Activated T-cell treated with anti-CD3 and anti-CD28 coated beads, Interleukin-2, amount 50 U/mL, for 72 hours (primary cell): ENCODE results near the gene TRIO. TPM values are rescaled to one million over a fixed set of nuclear protein-coding genes. Genes with fewer than 3 reads are reported as not detected.
A peak's percentile ranks its signal among the peaks of the same experiment; 100 is the strongest.

Source experiments
- ATAC-seq, 2 donors: fragments of 150-1000 bp; cut with Tn5 transposase; replicated peaks in 1 of 2; 2 replicates each; pipeline ENCODE4 v1.10.0; 2021; ENCODE audit warnings: moderate library complexity in 2 of 2, mild to moderate bottlenecking in 1 of 2
- DNase-seq, 2 donors: peaks; one replicate each; pipeline ENCODE4 v3.0.0; 2021 to 2022; ENCODE audit warnings: mixed read lengths in 1 of 2
- H3K27ac Mint-ChIP-seq: one replicate; pipeline ENCODE4 v1.8.0; 2022; ENCODE audit warnings: mild to moderate bottlenecking, moderate library complexity, mixed read lengths
- H3K27me3 Mint-ChIP-seq: one replicate; pipeline ENCODE4 v1.8.0; 2022; ENCODE audit warnings: low read depth, mixed read lengths
- H3K36me3 Mint-ChIP-seq, 2 donors: one replicate each; pipeline ENCODE4 v1.8.0; 2022; ENCODE audit warnings: mixed read lengths in 2 of 2, mild to moderate bottlenecking in 1 of 2; ENCODE audit not compliant: insufficient read depth in 2 of 2
- H3K4me1 Mint-ChIP-seq: one replicate; pipeline ENCODE4 v1.8.0; 2022; ENCODE audit warnings: low read depth, mixed read lengths
- H3K4me3 Mint-ChIP-seq, 2 donors: one replicate each; pipeline ENCODE4 v1.8.0; 2022; ENCODE audit warnings: mild to moderate bottlenecking in 2 of 2, mixed read lengths in 2 of 2, moderate library complexity in 2 of 2
- H3K9me3 Mint-ChIP-seq, 2 donors: one replicate each; pipeline ENCODE4 v1.8.0; 2022; ENCODE audit warnings: mixed read lengths in 2 of 2
- total RNA-seq, 2 donors: library from RNA; stranded (reverse); gene quantifications; one replicate each; pipeline ENCODE4 v1.2.3, GENCODE V29; 2022

Gene TRIO
- total RNA-seq, 2 donors from 2014 or later: 13.2 to 14.0 TPM

DNA sequence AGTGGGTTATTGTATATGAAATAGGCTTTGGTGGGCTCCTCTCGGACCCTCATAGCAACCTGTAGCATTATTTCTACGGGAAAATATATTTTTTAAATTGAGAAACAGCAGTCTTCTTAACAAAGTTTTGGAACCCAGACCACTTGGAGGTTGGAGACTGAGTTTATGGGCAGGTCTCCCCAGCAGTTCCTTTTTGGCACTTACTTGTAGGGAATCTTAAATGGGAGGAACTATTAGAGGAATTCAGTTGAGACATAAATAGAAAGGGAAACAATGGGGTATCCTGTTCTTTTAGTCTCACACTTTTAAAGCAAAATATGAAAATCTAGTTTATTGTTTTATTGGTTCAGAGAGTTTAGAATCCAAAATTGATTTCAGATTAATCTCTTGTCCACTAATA is 111.5 kb downstream of the TRIO start:
- Mint-ChIP-seq H3K9me3 (peaks cover 2 to 4% of the 10 kb centered on the region in 2 donors), H3K4me3 (no peak overlapping the region), H3K36me3 (peaks cover 0 to 2% of the 10 kb centered on the region in 2 donors), H3K27me3 (no peaks in the 10 kb centered on the region), H3K27ac (no peak overlapping the region), H3K4me1 (peaks cover 15% of the 10 kb centered on the region)
- no peak for ATAC-seq
- DNase-seq: no peak

DNA sequence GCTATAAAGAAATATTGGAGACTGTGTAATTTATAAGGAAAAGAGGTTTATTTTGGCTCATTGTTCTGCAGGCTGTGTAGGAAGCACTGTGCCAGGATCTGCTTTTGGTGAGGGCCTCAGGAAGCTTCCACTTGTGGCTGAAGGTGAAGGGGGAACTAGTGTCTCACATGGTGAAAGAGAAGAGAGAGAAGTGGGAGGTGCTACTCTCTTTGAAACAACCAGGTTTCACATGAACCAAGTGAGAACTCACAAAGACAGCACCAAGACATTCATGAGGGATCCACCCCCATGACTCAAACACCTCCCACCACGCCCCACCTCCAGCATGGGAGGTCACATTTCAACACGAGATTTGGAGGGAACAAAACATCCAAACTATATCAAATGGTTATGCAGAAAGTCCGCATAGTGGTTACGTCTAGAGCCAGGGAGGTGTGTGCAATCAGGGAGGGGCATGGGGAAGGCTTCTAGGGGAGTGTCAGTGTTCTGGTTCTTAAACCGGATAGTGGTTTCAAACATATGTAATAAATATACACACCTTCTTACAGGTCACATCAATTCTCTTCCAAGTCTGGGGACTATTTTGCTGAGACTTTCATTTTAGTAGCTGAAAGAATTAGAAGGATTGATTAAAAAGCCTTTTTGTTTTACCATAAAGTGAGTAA is 113.0 kb downstream of the TRIO start:
- no peaks in the 10 kb centered on the region for H3K27me3 Mint-ChIP-seq
- H3K36me3 Mint-ChIP-seq: peaks cover 0 to 2% of the 10 kb centered on the region in 2 donors
- ATAC-seq: no peak
- peaks cover 15% of the 10 kb centered on the region for H3K4me1 Mint-ChIP-seq
- peaks cover 2 to 4% of the 10 kb centered on the region in 2 donors for H3K9me3 Mint-ChIP-seq
- H3K4me3 Mint-ChIP-seq: no peak overlapping the region
- H3K27ac Mint-ChIP-seq: no peak overlapping the region
- DNase-seq: no peak

DNA sequence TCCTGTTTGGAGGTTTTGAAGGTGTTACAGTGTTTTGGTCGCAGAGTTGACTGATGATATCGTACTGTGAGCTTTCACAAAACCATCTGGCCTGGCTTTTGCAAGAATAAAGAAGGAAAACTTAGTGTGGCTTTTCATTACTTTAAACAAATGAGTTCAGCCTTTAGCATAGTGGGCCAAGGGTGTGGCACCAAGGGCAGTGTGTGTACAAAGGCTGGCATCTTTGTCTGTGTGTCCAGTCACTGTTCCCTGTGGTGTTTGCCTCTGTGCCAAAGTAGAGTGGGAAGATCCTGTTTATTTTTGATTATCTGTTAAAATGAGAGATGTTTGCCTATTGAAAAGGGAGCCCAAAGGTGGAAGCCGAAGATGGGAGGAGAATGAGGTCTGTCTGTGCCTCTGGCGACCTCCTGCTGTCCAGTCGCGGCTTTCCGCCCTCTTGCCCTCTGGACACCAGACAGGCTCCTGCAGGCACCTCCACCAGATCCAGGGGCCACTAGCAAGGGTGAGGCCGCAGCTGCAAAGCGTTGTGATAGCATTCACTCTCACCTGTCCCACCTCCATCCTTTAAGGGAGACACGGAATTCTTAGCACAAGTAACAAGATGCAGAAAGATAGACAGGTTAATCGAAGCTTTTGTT is 113.7 kb downstream of the TRIO start:
- no peak for DNase-seq
- H3K4me3 Mint-ChIP-seq: no peak overlapping the region
- peaks cover 2% of the 10 kb centered on the region for H3K27me3 Mint-ChIP-seq
- peaks cover 0 to 2% of the 10 kb centered on the region in 2 donors for H3K36me3 Mint-ChIP-seq
- peaks cover 10% of the 10 kb centered on the region for H3K4me1 Mint-ChIP-seq
- no peak overlapping the region for H3K27ac Mint-ChIP-seq
- H3K9me3 Mint-ChIP-seq: peaks cover 2 to 4% of the 10 kb centered on the region in 2 donors
- ATAC-seq: no peak

DNA sequence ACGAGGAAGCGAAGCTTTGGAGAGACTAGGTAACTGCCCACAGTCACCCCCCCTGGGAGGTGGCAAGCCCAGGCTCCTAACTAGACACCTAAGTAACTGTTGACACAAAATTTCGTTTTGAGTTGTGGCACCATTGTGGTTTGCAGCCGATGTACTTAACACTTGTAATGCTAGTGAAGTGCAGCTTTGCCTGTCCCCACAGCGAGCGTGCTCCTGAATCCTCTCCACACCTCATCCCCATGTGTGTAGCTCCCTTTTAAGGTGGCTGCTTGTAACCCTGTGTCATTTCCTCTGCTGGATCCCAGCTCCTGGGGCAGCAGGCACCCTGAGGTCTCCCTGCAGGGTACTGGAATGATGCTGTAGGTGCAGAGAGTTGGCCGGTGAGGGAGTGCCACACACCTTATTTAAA is 114.9 kb downstream of the TRIO start:
- H3K27ac Mint-ChIP-seq: no peak overlapping the region
- H3K4me1 Mint-ChIP-seq: peaks cover 5% of the 10 kb centered on the region
- H3K9me3 Mint-ChIP-seq: peaks cover 2 to 4% of the 10 kb centered on the region in 2 donors
- H3K27me3 Mint-ChIP-seq: peaks cover 13% of the 10 kb centered on the region
- H3K36me3 Mint-ChIP-seq: peaks cover 0 to 2% of the 10 kb centered on the region in 2 donors
- no peak overlapping the region for H3K4me3 Mint-ChIP-seq
- ATAC-seq: peak in 1 of 2 donors; percentile 50
- DNase-seq: no peak

DNA sequence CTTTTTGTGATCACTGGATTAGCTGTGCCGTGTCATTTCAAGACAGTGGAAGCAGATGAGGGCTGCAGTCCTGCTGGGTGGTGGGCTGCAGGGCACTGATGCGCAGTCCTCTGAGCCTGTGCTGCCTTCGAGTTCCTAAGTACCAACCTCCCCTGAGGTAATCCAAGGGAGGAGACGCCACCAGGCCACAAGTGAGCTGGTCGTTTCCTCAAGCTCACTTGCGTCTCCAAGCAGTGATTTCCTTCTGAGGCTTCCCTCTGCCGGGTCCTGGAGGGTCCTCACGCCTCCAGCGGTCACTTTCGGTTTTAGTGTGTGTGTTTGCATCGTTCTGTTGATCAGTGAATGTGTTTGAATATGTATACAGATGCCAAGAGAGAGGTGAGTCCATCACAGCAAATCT is 115.7 kb downstream of the TRIO start:
- no peak for ATAC-seq
- peaks cover 5% of the 10 kb centered on the region for H3K4me1 Mint-ChIP-seq
- DNase-seq: no peak
- peaks cover 2 to 4% of the 10 kb centered on the region in 2 donors for H3K9me3 Mint-ChIP-seq
- peaks cover 0 to 2% of the 10 kb centered on the region in 2 donors for H3K36me3 Mint-ChIP-seq
- peaks cover 20% of the 10 kb centered on the region for H3K27me3 Mint-ChIP-seq
- H3K27ac Mint-ChIP-seq: no peak overlapping the region
- H3K4me3 Mint-ChIP-seq: no peak overlapping the region

DNA sequence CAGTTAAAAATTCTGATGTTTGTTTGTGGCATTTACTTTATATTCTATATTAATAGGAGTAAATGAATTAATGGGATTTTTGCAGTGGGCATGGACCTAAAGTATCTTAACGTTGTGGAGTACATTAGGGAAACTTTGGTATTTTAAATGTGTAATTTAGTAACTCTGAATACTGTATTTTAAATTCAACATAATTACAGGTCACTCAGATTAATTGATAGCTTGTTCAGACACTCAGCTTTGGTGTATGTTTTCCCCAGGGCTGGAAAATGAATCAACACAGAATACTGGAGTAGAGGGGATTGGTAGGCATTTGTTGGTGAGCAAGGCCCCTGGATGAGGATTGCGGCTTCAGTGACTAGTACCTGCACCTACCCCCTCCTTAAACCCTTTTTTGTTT is 117.5 kb downstream of the TRIO start:
- H3K4me3 Mint-ChIP-seq: no peak overlapping the region
- peaks cover 23% of the 10 kb centered on the region for H3K27me3 Mint-ChIP-seq
- peaks cover 0 to 2% of the 10 kb centered on the region in 2 donors for H3K36me3 Mint-ChIP-seq
- ATAC-seq: no peak
- H3K9me3 Mint-ChIP-seq: peaks cover 2 to 4% of the 10 kb centered on the region in 2 donors
- no peak overlapping the region for H3K27ac Mint-ChIP-seq
- peaks cover 12% of the 10 kb centered on the region for H3K4me1 Mint-ChIP-seq
- no peak for DNase-seq

DNA sequence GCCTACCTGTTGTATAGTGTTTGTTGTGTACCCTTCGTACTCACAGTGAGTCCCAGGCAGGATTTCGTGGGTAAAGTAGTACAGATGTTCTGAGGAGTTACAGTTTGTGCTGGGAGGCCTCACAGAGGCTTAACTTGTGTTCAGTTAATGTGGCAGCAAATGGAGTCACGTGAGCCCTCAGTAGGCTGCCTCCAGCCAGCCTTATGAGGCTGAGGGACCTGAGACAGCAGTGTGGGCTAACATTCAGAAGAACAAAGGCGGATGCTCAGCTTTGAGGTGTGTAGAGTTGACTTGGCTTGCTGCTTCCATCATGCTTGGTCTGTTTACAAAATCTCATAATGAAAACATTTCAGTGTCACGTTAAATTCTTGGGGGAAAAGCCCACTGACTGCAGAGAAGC is 118.1 kb downstream of the TRIO start:
- peaks cover 0 to under 1% of the 10 kb centered on the region in 2 donors for H3K9me3 Mint-ChIP-seq
- ATAC-seq (peak in 1 of 2 donors; percentile 24), DNase-seq (no peak)
- peaks cover 26% of the 10 kb centered on the region for H3K27me3 Mint-ChIP-seq
- H3K4me1 Mint-ChIP-seq: peaks cover 9% of the 10 kb centered on the region
- no peak overlapping the region for H3K4me3 Mint-ChIP-seq
- H3K27ac Mint-ChIP-seq: no peak overlapping the region
- no peaks in the 10 kb centered on the region for H3K36me3 Mint-ChIP-seq

DNA sequence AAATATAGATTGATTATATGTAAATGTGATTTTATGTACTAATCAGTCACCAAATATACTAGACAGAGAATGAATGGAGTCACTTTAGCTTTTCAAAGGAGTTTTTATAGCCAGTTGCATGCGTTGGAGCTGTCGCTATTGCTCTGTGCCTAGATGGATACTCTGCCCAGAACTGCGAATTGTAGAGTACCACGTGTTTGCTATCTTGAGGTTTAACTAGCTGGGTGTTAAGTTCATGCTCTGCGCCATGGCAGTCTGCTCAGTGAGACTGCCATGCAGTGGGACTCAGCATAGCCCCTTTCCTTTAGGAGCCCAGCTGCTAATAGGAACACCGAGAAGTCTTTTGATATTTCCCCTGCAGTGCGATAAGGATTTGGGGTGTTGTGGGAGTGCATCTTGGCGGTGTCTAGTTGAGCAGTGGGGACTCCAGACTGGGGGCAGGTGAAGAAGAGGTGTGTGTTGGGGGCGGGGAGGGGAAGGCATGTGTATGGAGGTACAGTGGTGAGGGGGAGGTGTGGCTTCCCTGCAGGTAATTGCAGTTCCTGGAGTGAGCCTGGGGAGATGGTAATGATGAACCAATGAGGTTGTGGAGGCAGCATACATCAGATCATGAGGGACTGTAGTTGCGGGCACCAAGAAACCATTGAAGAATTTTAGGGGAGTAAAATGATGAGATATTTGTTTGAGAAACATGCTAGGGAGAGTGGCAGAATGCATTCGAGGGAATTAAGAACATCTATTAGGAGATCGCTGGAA is 118.9 kb downstream of the TRIO start:
- Mint-ChIP-seq H3K36me3 (no peaks in the 10 kb centered on the region), H3K27ac (no peak overlapping the region), H3K4me1 (peaks cover 7% of the 10 kb centered on the region), H3K27me3 (peaks cover 28% of the 10 kb centered on the region), H3K4me3 (no peak overlapping the region), H3K9me3 (no peaks in the 10 kb centered on the region)
- ATAC-seq (no peak), DNase-seq (no peak)

DNA sequence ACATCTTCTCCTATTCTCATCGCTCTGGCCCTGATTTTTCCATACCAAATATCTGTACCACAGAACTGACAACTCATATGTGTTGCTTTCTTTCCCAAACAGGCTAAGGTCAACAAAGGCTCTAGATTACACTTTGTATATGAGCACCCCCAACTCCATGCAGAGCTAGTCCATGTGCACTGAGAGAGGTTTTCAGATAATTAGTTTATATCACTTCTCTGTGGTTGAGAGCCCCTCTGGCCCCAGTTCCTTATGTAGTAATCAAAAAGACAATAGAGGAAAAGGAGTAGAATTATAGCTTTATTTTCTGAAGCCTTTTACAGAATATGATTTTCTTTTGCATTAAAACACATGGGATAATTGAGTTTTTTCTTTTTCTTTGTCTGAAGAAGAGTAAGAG is 120.0 kb downstream of the TRIO start:
- Mint-ChIP-seq H3K36me3 (no peaks in the 10 kb centered on the region), H3K9me3 (no peaks in the 10 kb centered on the region), H3K27ac (no peak overlapping the region), H3K4me1 (peaks cover 9% of the 10 kb centered on the region), H3K4me3 (no peak overlapping the region), H3K27me3 (peaks cover 37% of the 10 kb centered on the region)
- ATAC-seq: no peak
- no peak for DNase-seq

DNA sequence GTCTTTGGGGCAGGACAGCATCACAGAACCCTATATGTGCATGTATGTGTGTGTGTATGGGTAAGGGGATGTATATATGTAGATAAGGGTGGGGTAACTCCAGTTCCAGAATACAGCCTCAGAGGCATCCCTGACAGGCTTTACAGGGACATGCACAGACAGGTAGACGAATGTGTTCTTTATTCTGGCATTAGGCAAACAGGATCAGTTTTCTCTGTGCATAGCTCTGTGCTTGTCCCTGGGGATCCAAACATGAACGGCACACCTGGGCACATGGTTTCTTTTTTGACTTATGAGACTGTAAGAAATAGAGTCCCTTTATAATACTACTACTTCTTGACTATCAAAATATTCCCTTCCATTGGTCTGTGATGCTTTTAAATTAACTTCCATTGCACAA is 120.6 kb downstream of the TRIO start:
- ATAC-seq: no peak

DNA sequence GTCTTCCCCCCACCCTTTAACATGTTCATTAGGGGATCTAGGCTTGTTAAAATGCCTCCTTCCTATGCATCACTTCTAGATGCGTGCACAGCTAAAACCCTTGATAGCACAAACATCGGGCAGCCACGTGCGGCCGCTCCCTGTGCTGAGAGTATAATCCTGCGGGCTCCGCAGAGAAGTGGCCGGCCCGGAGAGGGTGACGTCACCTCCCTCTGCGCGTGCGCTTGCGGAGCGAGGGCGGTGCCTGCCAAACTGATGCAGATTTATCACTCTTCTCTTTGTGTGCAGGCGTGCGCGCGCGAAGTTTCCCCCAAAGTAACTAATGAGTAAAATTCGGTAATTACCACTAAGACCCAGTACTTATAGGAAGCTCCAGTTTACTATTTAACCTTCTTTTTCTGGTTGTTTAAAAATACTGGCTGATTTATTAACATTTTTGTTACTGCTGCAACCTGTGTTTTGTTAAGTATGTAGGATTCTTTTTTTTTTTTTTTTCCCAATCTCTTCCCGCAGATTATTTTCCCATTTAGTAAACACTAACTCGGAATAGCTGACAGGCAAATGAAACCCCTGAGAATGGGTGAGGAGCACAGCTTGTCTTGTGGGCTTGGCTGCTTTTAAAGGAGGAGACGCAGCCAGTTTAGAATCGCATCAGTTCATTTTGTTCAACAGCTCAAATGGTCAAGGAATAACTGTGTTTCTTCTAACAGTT is 121.6 kb downstream of the TRIO start:
- H3K9me3 Mint-ChIP-seq: no peaks in the 10 kb centered on the region
- H3K36me3 Mint-ChIP-seq: no peaks in the 10 kb centered on the region
- H3K4me3 Mint-ChIP-seq: peak overlapping the region; percentile 53 to 73
- DNase-seq (peak; percentile 81 to 82), ATAC-seq (peak; percentile 97 to 98)
- peaks cover 37% of the 10 kb centered on the region for H3K27me3 Mint-ChIP-seq
- H3K4me1 Mint-ChIP-seq: peaks cover 16% of the 10 kb centered on the region
- no peak overlapping the region for H3K27ac Mint-ChIP-seq

More for the DNA sequence above, 120.6 kb downstream of the TRIO start:
- Mint-ChIP-seq H3K27ac (no peak overlapping the region), H3K36me3 (no peaks in the 10 kb centered on the region), H3K4me1 (peaks cover 15% of the 10 kb centered on the region), H3K27me3 (peaks cover 37% of the 10 kb centered on the region), H3K9me3 (no peaks in the 10 kb centered on the region), H3K4me3 (no peak overlapping the region)
- DNase-seq: no peak

DNA sequence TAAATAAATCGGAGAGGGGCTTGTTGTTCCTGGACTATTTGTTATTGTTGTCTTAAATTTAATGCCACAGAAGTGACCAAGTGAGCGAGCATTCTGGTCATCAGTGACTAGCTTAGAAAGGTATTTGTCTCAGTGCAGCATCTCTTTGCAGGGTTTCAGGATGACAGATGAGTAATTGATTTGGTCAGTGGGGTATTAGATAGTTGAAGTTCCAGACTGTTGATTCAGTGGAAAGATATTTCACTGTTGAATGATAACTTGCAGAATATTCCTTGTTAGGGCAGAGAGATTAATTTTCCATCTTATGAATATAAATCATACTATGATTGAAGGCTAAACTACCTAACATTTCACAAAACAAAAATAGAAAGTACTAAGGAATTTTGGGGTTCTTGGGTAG is 122.4 kb downstream of the TRIO start:
- Mint-ChIP-seq H3K27me3 (peaks cover 37% of the 10 kb centered on the region), H3K9me3 (no peaks in the 10 kb centered on the region)
- ATAC-seq: no peak

DNA sequence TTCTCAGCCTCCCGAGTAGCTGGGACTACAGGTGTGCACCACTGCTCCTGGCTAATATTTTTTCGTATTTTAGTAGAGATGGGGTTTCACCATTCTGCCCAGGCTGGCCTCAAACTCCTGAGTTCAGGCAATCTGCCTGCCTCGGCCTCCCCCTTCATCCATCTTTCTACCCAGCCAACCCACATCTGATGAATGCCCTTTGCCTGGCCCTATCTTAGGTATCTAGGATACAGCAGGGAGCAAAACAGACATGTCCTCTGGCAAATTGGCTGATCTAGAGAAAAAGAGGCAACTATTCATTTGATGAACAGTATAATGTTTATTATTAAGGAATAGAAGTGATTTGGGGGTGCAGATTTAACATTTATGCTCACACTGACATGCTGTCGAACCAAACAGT is 123.0 kb downstream of the TRIO start:
- Mint-ChIP-seq H3K36me3 (no peaks in the 10 kb centered on the region), H3K4me1 (peaks cover 16% of the 10 kb centered on the region), H3K27me3 (peaks cover 37% of the 10 kb centered on the region), H3K9me3 (no peaks in the 10 kb centered on the region), H3K27ac (no peak overlapping the region), H3K4me3 (no peak overlapping the region)
- DNase-seq (no peak), ATAC-seq (no peak)

More for the DNA sequence above, 122.4 kb downstream of the TRIO start:
- Mint-ChIP-seq H3K27ac (no peak overlapping the region), H3K4me3 (peak overlapping the region in 1 of 2 donors; percentile 3), H3K36me3 (no peaks in the 10 kb centered on the region), H3K4me1 (peaks cover 16% of the 10 kb centered on the region)
- DNase-seq: no peak
